Peyer's patch (tissue), 4 donors: ENCODE data around the gene CDC42. TPM values are rescaled to one million over a fixed set of nuclear protein-coding genes. Genes with fewer than 3 reads are reported as not detected.

Experiments used
- DNase-seq, 3 donors: peaks; one replicate each; pipeline ENCODE4 v3.0.0-alpha.2; 2017 to 2019
- H3K27ac ChIP-seq, 4 donors: fragments of 200-600 bp; sonication (generic); one replicate each; pipeline ENCODE4 v1.5.1; 2016 to 2019
- H3K27me3 ChIP-seq, 2 donors: fragments of 200-600 bp; sonication (generic); one replicate each; pipeline ENCODE4 v1.5.1; 2019
- H3K36me3 ChIP-seq, 3 donors: fragments of 200-600 bp; sonication (generic); one replicate each; pipeline ENCODE4 v1.5.1; 2016 to 2019
- H3K4me1 ChIP-seq, 4 donors: fragments of 200-600 bp; sonication (generic); one replicate each; pipeline ENCODE4 v1.5.1; 2016 to 2019
- H3K4me3 ChIP-seq, 4 donors: fragments of 200-600 bp; sonication (generic); 1 replicate in 3 of 4; 2 replicates in 1 of 4; pipeline ENCODE4 v1.5.1; 2016 to 2019; ENCODE audit warnings: mild to moderate bottlenecking in 1 of 4
- H3K9me3 ChIP-seq, 4 donors: fragments of 200-600 bp; sonication (generic); one replicate each; pipeline ENCODE4 v1.5.1; 2016 to 2019; ENCODE audit warnings: mild to moderate bottlenecking in 1 of 4
- POLR2A ChIP-seq, 2 donors: fragments of 450-650 bp; IDR thresholded peaks; one replicate each; pipeline ENCODE4 v1.5.1; 2017; ENCODE audit warnings: antibody characterized with exemption in 2 of 2, mild to moderate bottlenecking in 2 of 2, moderate library complexity in 2 of 2
- total RNA-seq, 4 donors: library from RNA; depleted of rRNA; stranded (reverse); fragments of >200 nt; gene quantifications; one replicate each; pipeline ENCODE4 v1.1.0, GENCODE V29; 2016
- TF ChIP-seq, protein P1 (sequence below), 6 experiments: fragments of 450-650 bp in 4 of 6; fragments of 200-600 bp in 2 of 6; sonication (generic) in 1 of 6; IDR thresholded peaks; one replicate each; pipeline ENCODE4 v1.5.1; 2017 to 2019; ENCODE audit warnings: antibody characterized with exemption in 6 of 6, mild to moderate bottlenecking in 3 of 6, moderate library complexity in 1 of 6

Gene CDC42
- total RNA-seq, 4 donors from 2014 or later = 89.6 to 224 (median 157) TPM

DNA sequence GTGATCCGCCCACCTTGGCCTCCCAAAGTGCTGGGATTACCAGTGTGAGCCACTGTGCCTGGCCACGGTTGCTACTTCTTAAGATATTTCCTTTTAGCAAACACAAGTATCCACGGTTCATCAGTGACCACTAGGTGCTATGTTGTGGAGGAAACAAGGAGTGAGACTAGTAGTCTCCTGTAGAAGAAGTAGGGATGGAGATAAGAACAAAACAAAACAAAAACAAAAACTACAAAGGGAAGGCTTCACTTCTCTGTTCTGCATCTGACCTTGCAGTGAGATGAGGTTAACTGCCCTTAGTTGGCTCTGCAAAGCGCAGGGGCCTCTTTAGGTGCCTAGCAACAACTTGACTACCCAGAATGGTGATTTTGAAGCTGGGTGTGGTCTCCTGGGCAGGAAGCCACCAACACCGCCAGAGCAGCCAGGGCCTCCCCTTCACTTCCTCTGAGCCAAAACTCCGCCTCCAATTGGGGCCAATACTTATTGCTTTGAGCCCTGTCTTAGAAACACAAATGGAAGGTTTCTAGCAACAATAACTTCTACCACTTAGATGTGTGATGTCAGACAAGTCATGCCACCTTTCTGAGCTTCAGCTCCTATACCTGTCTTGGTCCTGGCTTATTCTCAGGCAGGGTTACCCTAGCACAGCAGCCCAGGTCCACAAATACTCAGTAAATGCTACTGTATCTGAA, 12.8 kb upstream of the CDC42 start:
- Histone ChIP-seq H3K4me1 (peaks cover 0 to 11% (median 7%) of the 10 kb centered on the region in 4 donors), H3K27ac (peak overlapping the region; percentile 57 to 85 (median 78)), H3K9me3 (no peaks in the 10 kb centered on the region), H3K36me3 (no peaks in the 10 kb centered on the region), H3K27me3 (no peaks in the 10 kb centered on the region), H3K4me3 (no peak overlapping the region)
- peak; percentile 65 to 94 (median 88) for DNase-seq
- no peak for TF ChIP-seq POLR2A (IDR thresholded peaks at IDR 0.05)
- TF ChIP-seq, protein P1, sequence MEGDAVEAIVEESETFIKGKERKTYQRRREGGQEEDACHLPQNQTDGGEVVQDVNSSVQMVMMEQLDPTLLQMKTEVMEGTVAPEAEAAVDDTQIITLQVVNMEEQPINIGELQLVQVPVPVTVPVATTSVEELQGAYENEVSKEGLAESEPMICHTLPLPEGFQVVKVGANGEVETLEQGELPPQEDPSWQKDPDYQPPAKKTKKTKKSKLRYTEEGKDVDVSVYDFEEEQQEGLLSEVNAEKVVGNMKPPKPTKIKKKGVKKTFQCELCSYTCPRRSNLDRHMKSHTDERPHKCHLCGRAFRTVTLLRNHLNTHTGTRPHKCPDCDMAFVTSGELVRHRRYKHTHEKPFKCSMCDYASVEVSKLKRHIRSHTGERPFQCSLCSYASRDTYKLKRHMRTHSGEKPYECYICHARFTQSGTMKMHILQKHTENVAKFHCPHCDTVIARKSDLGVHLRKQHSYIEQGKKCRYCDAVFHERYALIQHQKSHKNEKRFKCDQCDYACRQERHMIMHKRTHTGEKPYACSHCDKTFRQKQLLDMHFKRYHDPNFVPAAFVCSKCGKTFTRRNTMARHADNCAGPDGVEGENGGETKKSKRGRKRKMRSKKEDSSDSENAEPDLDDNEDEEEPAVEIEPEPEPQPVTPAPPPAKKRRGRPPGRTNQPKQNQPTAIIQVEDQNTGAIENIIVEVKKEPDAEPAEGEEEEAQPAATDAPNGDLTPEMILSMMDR (IDR thresholded peaks at IDR 0.05) = peak in 2 of 6 experiments; percentile 8 to 15

DNA sequence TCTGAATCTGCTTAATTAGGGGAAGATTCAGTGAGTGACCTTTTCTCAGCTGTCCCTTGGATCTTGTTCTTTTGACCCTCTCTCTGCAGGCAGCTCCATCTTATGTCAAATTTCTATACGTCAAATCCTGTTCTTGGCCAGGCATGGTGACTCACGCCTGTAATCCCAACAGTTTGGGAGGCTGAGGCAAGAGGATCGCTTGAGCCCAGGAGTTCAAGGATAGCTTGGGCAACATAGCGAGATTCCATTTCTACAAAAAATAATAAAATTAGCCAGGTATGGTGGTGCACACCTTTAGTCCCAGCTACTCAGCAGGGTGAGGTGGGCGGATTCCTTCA, 12.3 kb upstream of the CDC42 start:
- Histone ChIP-seq H3K9me3 (no peaks in the 10 kb centered on the region), H3K4me3 (no peak overlapping the region), H3K4me1 (peaks cover 0 to 11% (median 7%) of the 10 kb centered on the region in 4 donors), H3K36me3 (no peaks in the 10 kb centered on the region), H3K27ac (peak overlapping the region; percentile 57 to 85 (median 78)), H3K27me3 (no peaks in the 10 kb centered on the region)
- TF ChIP-seq, protein P1 (IDR thresholded peaks at IDR 0.05) = no peak
- no peak for TF ChIP-seq POLR2A (IDR thresholded peaks at IDR 0.05)
- no peak for DNase-seq

DNA sequence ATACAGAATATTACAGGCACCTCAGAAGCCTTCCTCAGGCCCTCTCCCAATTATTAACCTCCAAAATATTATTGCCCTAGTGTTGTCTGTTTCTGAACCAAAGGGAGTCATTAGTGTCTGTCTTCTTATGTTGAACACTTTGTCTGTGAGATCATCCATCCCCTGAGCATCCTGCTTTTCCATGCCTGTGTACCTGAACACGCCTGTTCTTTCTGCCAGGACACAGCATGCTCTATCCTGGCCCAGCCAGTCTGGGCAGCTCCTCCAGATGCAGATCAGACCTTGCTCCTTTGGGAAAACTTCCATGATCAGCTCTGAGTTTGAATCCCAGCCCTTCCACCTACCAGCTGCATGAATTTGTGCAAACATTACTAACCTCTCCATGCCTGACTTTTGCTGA, 11.0 kb upstream of the CDC42 start:
- no peak for TF ChIP-seq POLR2A (IDR thresholded peaks at IDR 0.05)
- TF ChIP-seq, protein P1 (IDR thresholded peaks at IDR 0.05) = no peak
- no peaks in the 10 kb centered on the region for H3K36me3 ChIP-seq
- no peaks in the 10 kb centered on the region for H3K9me3 ChIP-seq
- H3K4me3 ChIP-seq = no peak overlapping the region
- DNase-seq = no peak
- peaks cover 0 to 11% (median 7%) of the 10 kb centered on the region in 4 donors for H3K4me1 ChIP-seq
- no peaks in the 10 kb centered on the region for H3K27me3 ChIP-seq
- no peak overlapping the region for H3K27ac ChIP-seq

- DNase-seq = peak in 1 of 3 donors; percentile 38
- H3K4me1 ChIP-seq = peaks cover 0 to 11% (median 7%) of the 10 kb centered on the region in 4 donors
- no peaks in the 10 kb centered on the region for H3K9me3 ChIP-seq
- no peak overlapping the region for H3K4me3 ChIP-seq
- no peak for TF ChIP-seq POLR2A (IDR thresholded peaks at IDR 0.05)
- TF ChIP-seq, protein P1 (IDR thresholded peaks at IDR 0.05) = no peak
- H3K27ac ChIP-seq = no peak overlapping the region
- no peaks in the 10 kb centered on the region for H3K36me3 ChIP-seq
- no peaks in the 10 kb centered on the region for H3K27me3 ChIP-seq
Observed at GRCh38 chr1:22043198-22043769, 9.2 kb upstream of the CDC42 start.

DNA sequence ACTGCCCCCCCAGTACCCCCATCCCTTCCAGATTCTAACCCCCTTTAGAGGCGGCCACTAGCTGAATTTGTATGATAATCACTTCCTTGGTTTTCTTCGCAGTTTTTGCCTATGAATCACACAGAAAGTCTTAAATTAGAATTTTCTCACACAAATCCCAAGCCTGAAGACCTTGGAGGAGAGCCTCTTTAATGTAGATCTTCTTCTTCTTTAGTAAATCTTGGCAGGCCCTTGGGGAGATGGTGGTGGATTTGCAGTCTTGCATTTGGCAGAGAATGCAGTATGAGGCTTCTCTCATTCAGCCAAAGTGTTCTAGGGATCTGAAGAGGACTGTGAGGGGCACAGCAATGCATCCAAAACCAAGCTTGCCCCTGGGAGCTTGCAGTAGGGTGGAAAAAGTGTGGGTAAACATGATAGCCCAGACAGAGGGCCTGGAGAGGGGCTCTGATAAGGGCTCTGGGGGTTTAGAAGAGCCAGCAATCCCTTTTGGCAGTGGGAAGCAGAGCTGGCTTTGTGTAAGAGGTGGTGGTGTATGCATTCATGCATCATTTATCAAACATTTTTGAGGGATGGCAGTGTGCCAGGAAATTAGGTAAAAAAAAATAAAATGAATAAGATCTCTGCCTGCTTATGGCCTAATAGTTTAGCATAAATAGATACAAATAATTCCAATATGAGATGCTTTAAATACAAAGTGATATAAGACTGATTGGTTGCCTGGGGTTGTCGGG, 7.7 kb upstream of the CDC42 start:
- Histone ChIP-seq H3K9me3 (no peaks in the 10 kb centered on the region), H3K36me3 (no peaks in the 10 kb centered on the region), H3K27me3 (no peaks in the 10 kb centered on the region), H3K4me3 (no peak overlapping the region), H3K4me1 (peaks cover 0 to 9% (median 3%) of the 10 kb centered on the region in 4 donors), H3K27ac (no peak overlapping the region)
- DNase-seq = peak in 1 of 3 donors; percentile 9
- TF ChIP-seq POLR2A (IDR thresholded peaks at IDR 0.05) = no peak
- TF ChIP-seq, protein P1 (IDR thresholded peaks at IDR 0.05) = no peak
